NCI-H2107 treated with DMSO at 0.1 percent for 48 hours (cell line): Measurements from ENCODE around the gene MIB1.
"Not testable (repeated sequence)": the region's sequence is repeated elsewhere in the genome, so short reads cannot be mapped to it uniquely, and the experiment has no call there.

Experiments used
- DNase-seq: peaks from one replicate; lab custom pipeline; 2025; ENCODE audit not compliant: unreplicated experiment; lab: John Stamatoyannopoulos, UW

The MIB1 gene

DNA sequence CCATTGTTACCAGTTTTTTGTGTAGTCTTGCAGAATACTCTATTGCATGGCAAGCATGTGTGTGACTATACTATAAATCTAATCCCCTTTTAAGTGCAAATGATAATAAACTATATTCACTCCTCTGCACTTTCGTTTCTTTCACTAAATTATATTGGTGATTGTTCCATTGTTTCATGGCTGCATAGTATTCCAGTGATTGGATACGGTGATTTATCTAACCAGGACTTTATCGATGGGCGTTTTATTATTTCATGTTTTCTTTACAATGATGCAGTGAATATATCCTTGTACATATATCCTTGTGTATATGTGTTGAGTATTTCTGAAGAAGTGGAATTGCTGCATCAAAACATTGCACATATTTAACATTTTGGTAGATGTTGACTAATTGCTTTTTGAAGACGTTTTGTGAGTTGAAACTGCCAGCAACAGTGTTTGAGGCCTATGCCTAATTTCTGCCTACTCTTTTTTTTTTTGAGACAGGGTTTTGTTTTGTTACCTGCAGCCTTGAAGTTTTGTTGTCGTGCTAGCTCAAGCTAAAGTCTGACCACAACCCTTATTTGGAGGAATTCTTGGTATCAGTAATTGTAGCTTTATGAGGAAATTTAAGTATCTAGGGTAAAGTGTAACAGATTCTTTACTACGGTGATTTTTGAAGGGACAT, 2.7 kb downstream of the MIB1 start:
- no peak for DNase-seq

- DNase-seq, result no peak
These were observed 4.6 kb downstream of the MIB1 start for GRCh38 chr18:21745231-21745630.

DNA sequence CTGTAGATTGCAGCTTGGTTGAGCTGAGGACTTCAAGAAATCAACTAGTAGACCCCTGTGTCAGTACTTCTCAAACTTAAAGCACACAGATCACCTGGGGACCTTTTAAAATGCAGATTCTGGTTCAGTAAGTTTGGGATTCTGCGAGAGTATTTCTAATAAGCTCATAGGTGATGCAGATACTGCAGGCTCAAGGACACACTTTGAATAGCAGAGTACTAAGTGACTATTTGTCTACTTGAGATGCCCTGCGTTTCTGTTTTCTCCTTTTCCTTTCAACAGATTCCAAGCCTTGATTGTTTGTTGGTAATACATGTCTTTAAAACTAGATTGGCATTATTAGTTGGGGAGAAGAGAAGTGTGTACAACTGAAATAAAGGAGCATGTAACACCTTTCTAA, 6.7 kb downstream of the MIB1 start:
- no peak for DNase-seq

- DNase-seq, result no peak
These were observed 7.4 kb downstream of the MIB1 start for GRCh38 chr18:21747764-21748693.

DNA sequence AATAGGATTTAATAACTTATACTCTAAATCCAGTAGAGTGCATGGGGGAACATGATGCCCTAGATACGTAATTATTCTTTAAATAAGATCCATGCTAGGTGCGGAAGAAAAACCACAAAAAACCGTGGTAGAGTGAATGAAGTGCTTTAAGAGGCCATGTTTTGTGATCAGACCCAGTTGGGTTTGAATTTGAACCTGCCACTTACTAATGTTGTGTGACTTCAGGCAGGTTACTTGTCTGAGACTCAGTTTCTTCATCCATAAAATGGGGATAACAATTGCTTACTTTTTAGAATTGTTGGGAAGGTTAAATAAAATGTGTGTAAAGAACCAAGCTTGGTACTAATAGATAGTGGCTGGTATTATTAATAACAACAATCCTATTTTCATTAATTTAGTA, 17.2 kb downstream of the MIB1 start:
- no peak for DNase-seq

DNA sequence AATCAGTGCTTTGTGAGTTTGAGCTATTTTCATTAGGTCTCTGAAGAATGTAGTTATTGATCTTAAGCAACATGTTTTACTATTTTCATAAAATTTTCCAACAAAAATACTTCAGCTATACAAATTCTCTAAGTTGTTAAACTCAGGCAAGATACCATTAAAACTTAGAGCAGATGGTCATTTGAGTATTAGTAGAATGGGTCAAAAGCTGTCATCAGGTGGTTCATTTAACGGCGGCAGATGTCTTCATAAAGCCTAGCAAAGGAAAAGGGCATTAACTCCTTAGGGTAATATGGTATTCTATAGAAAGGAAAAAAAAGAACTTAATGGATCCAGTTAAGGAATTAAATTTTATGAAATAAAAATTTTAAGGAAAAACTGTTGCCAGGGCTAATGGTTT, 19.2 kb downstream of the MIB1 start:
- DNase-seq, result no peak

GRCh38 chr18:21760321-21760720, 19.7 kb downstream of the MIB1 start:
- DNase-seq, result no peak

DNA sequence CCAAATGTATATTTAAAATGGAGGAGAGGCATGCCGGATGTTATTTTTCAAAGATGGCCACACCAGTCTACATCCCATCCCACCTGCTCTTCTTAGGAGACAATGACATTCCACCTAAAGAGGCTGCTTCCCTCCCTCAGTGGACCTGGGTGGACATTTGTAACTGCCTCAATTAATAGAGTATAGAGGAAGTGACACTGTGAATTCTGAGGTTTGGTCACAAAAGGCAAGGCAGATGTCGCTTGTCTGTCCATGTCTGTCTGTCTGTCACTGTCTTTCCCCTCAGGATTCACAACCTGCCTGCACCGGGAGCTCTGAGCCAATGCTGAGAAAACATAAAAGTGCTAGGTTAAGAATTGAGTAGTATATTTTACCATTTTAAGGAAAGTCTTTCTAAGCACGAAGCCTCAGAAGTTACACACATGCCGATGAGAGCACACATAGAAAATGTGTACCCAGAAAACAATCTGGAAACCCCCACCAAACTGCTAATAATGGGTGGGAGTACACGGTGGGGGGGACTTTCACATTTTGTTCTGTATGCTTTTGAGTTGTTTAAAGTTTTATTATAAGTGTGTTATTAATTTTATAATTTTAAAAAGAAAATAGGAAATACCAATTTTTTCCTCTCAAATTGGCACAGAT, 21.0 kb downstream of the MIB1 start:
- DNase-seq, result no peak

DNA sequence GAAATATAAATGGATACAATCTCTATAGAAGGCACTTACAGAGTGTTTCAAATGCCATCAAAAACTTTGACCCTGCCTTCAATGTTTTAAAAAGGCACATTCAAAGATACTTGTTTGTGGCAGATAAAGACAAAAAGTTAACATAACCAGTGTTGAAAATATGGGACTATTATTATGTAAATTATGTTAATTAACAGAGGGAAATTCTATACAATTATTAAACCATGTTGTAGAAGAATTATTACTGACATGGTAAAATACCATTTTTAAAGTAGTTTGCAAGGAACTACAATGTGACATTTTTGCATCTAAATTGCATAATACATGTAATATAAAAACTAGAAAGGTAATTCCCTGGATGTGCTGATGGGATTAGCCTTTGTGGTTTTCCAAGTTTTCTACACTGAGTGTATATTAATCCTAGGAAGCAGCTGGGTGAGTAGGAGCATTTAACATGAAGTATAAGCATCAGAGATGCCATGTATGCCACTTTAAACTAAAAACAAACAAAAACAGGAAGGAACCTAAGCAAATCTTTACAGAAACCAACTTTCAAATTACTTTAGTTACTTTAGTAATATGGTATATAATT, 21.7 kb downstream of the MIB1 start:
- DNase-seq, result no peak

DNA sequence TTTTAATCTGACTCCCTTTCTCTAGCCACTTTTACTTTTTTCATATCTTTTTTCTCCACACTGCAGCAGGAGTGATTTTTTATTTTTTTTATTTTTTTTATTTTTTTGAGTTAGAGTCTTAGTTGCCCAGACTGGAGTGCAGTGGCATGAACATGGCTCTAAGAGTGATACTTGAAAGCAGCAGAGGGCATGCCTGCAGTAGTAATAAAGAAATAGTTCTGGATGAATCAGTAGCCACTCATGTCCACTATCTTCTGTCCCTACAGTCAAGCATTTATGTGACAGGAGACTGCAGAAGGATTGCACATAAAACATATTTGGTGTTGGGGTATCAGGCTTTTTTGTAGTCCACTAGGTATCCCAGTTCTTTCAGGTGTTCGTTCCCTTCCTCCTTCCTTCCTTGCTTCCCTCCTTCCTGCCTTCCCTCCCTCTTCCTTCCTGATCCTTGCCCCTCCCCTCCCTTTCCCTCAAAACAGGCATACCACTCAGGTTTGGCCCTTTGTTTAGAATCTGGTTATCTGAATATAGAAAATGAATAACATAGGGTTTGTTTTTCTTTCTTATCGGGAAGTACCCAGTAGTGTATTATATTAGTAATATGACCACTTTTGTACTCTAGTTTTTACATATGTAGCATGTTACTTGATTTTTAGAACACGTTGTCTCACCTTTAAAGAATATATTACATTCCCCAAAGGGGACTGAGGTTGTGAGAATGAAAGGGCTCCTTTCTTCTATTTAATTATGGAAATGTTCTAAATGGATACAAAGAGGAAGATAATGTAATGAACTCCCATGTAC, 23.5 kb downstream of the MIB1 start:
- DNase-seq, result no peak

DNA sequence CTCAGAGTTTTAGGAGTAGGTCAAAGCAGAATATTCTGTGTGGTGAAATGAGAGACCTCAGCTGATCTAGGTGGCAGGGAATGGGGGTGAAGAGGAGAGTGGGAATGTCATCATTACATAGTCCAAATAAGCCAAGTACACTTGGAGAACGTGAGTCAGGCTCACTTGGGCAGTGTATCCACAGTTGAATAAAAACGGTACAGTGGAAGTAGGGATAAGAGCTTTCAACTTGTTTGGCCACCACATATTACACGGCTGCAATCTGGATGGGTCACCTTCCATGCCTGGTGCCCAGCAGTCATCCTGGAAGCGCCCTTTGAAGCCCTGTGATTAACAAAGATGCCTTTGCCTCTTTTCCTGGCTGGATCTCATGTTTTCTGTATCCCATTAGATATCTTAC, 28.6 kb downstream of the MIB1 start:
- DNase-seq, result no peak

DNA sequence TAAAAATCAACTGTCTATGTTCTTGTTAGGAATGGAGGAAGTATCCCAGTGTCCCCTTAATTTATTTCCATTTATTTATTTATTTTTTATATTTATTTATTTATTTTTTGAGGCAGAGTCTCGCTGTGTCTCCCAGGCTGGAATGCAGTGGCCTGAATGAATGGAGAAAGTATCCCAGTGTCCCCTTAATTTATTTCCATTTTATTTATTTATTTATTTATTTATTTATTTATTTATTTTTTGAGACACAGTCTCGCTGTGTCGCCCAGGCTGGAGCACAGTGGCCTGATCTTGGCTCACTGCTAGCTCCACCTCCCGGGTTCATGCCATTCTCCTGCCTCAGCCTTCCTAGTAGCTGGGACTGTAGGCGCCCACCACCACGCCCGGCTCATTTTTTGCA, 34.1 kb downstream of the MIB1 start:
- no peak for DNase-seq

DNA sequence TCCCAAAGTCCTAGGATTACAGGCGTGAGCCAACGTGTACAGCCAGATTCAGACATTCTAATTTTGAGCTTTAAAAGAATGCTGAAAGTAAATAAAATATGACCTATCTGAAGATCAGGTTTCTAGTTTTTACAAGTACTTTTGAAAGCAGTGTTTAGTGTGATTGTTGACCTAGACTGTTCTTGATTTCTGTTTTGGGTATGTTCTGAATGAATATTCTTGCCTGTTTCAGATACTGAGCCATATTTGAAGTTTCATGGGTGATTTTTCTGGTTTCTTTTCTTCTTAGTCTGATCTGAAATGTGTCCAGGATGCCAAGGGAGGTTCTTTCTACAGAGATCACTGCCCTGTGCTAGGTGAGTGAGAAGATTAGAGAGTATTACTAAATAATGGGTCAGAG, 37.2 kb downstream of the MIB1 start:
- no peak for DNase-seq

- DNase-seq, result no peak
These were observed 45.9 kb downstream of the MIB1 start for GRCh38 chr18:21786526-21786925.

- DNase-seq, result not testable (repeated sequence)
These were observed 55.5 kb downstream of the MIB1 start for GRCh38 chr18:21796089-21796488.

DNA sequence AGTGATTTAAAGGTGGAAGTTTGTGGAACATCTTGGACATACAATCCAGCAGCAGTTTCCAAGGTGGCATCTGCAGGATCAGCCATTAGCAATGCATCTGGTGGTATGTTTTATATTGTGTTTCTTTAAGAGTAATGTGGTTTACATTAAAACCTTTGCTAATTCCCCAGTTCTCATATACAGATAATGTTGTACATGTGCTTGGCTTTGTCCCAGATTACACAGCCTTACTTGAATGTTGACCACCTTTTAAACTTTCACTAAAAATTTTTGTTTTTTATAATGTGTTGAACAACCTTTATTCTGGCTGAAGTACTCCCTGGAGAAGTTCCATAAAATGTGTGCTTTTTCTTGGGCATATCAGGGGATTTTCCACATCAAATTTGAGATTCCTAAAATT, 57.5 kb downstream of the MIB1 start:
- no peak for DNase-seq

DNA sequence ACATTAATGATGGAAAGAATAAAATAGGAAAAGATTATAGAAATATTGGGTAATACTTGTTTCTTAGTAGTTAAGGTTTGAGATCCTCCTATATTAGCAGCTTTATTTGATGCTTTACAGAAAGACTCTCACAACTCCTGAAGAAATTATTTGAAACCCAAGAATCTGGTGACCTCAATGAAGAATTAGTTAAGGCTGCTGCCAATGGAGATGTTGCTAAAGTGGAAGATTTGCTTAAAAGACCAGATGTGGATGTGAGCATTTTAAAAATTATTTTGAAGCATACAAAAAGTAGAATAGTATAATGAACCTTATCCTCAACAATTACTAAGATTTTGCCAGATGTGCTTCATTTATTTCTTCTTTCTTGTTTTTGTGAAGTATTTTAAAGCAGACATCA, 59.1 kb downstream of the MIB1 start:
- no peak for DNase-seq

DNA sequence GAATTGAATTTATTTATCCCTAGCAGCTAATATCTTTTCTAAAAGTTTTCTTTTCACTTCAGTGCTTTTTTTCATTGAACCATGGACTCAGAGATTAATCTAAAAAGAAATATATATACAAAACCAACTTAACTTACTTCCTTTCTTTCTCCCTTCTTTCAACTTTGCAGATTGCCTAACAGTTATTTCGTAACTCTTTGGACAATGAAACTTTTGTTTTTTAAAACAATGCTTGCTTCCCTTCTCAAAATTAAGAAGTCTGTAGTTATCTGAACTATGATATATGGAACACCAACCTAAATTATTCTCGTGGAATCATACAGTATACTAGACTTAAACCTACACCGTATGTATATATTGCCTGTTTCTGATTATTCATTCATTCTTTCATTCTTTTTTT, 62.9 kb downstream of the MIB1 start:
- no peak for DNase-seq

DNA sequence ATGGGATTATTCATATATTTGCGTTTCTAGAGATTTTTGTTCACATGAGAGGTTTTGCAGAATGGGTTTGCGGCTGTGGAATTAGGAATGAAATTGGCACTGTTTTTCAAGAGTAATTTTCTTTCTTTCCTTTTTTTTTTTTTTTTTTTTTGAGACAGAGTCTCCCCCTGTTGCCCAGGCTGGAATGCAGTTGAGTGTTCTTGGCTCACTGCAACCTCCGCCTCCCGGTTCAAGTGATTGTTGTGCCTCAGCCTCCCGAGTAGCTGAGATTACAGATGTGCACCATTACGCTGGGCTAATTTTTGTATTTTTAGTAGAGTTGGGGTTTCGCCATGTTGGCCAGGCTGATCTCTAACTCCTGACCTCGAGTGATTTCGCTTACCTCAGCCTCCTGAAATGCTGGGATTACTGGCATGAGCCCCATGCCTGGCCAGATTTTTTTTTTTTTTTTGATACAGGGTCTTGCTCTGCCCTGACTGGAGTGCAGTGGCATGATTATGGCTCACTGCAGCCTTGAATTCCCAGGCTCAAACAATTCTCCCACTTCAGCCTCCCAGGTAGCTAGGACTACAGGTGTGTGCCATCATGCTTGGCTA, 65.3 kb downstream of the MIB1 start:
- DNase-seq, result no peak

DNA sequence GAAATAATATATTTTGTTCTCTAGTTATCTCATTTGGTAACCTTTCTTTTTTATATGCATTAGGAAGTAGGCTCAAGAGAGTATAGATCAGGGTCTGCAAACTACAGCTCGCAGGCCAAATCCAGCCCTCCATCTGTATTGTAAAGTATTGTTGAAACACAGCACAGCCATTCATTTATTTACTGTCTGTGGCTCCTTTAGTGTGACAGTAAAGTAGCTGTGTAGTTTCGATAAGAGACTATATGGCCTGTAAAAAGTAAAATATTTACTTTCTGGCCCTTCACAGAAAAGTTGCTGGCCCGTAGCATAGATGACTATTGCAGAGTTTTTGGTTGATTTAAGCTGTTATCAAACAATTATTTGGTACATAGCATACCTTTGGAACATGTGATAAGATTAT, 67.6 kb downstream of the MIB1 start:
- DNase-seq, result no peak
